Left renal pelvis (tissue), 4 donors: ENCODE measurements around the gene FAM219B. TPM values are rescaled to one million over a fixed set of nuclear protein-coding genes. Genes with fewer than 3 reads are reported as not detected.
A peak's percentile ranks its signal among the peaks of the same experiment; 100 is the strongest.
"Not testable (repeated sequence)": the region's sequence is repeated elsewhere in the genome, so short reads cannot be mapped to it uniquely, and the experiment has no call there.

ENCODE experiments used
- DNase-seq, 4 donors: peaks; one replicate each; pipeline ENCODE4 v3.0.0-alpha.2; 2013; ENCODE audit warnings: low read depth in 4 of 4, low spot score in 3 of 4
- polyA plus RNA-seq, 4 donors: library from polyadenylated mRNA; unstranded; fragments of 120-200 nt; gene quantifications; one replicate each; pipeline ENCODE4 v1.2.1, GENCODE V29; 2013; ENCODE audit not compliant: insufficient read length in 4 of 4

Gene FAM219B
- polyA plus RNA-seq, 4 donors = 49.9 to 57.9 (median 53.2) TPM

- DNase-seq = no peak
These were observed 2.4 kb downstream of the FAM219B start for GRCh38 chr15:74904190-74904805.

- DNase-seq = no peak
These were observed 3.0 kb downstream of the FAM219B start for GRCh38 chr15:74903676-74904075.

GRCh38 chr15:74902295-74903075 lies 4.2 kb downstream of the FAM219B start:
- DNase-seq = no peak

- peak in 1 of 4 donors; percentile 29 for DNase-seq
These were observed 5.0 kb downstream of the FAM219B start for GRCh38 chr15:74901612-74902063.

- no peak for DNase-seq
These were observed 9.3 kb downstream of the FAM219B start for GRCh38 chr15:74897300-74897701.

- no peak for DNase-seq
These were observed 10.3 kb downstream of the FAM219B start for GRCh38 chr15:74896316-74896715.

GRCh38 chr15:74895830-74896229 lies 10.8 kb downstream of the FAM219B start:
- no peak for DNase-seq

GRCh38 chr15:74894383-74894782 lies 12.3 kb downstream of the FAM219B start:
- DNase-seq = not testable (repeated sequence)

- DNase-seq = no peak
These were observed 13.0 kb downstream of the FAM219B start for GRCh38 chr15:74893627-74894026.

GRCh38 chr15:74892931-74893330 lies 13.7 kb downstream of the FAM219B start:
- no peak for DNase-seq

GRCh38 chr15:74892313-74892712 lies 14.3 kb downstream of the FAM219B start:
- no peak for DNase-seq

- DNase-seq = no peak
These were observed 15.2 kb downstream of the FAM219B start for GRCh38 chr15:74891469-74891868.

- no peak for DNase-seq
These were observed 16.0 kb downstream of the FAM219B start for GRCh38 chr15:74890665-74890960.

- peak; percentile 62 to 73 (median 64) for DNase-seq
These were observed 16.6 kb downstream of the FAM219B start, which contains the start of gene MPI for GRCh38 chr15:74889883-74890664. TSS of gene MPI (plus strand) at chr15:74890042. CDS start at chr15:74890074, 32 bp downstream.

GRCh38 chr15:74889390-74889882 lies 17.2 kb downstream of the FAM219B start:
- DNase-seq = peak in 1 of 4 donors; percentile 60

- no peak for DNase-seq
These were observed 17.9 kb downstream of the FAM219B start for GRCh38 chr15:74888716-74889115.

GRCh38 chr15:74887537-74888193 lies 19.0 kb downstream of the FAM219B start:
- DNase-seq = not testable (repeated sequence)

- no peak for DNase-seq
These were observed 21.2 kb downstream of the FAM219B start for GRCh38 chr15:74885461-74885860.

GRCh38 chr15:74884428-74885223 lies 22.0 kb downstream of the FAM219B start:
- DNase-seq = no peak

GRCh38 chr15:74882528-74882927 lies 24.1 kb downstream of the FAM219B start:
- no peak for DNase-seq
